Measurements from ENCODE around the gene CRIM1.

- TF ChIP-seq CTCF (conservative IDR thresholded peaks at IDR 0.05) = no peak
- TF ChIP-seq ZFX (IDR thresholded peaks at IDR 0.05) = no peak
These were observed 232.0 kb downstream of the CRIM1 start for GRCh38 chr2:36587556-36587955.

Data from C4-2B (cell line).